Trophoblast cell (in vitro differentiated cells and primary cell): Measurements from ENCODE around the gene FAM217A.

Experiments
- DNase-seq, 2 donors: peaks; one replicate each; pipeline ENCODE4 v3.0.0-alpha.2; 2016
- H2AFZ ChIP-seq: 2 replicates; pipeline ENCODE4 v1.6.1; 2013; ENCODE audit warnings: low read length, moderate library complexity, mild to moderate bottlenecking; ENCODE audit not compliant: insufficient read depth, poor library complexity
- H2AK5ac ChIP-seq: 2 replicates; pipeline ENCODE4 v1.6.1; 2013; ENCODE audit warnings: mild to moderate bottlenecking, low read length
- H2BK120ac ChIP-seq: 2 replicates; pipeline ENCODE4 v1.6.1; 2013; ENCODE audit warnings: low read length, mild to moderate bottlenecking, moderate library complexity; ENCODE audit not compliant: insufficient read depth, poor library complexity
- H2BK12ac ChIP-seq: 2 replicates; pipeline ENCODE4 v1.6.1; 2013; ENCODE audit warnings: mild to moderate bottlenecking, low read length, moderate library complexity
- H2BK5ac ChIP-seq: 2 replicates; pipeline ENCODE4 v1.6.1; 2013; ENCODE audit warnings: low read length, low read depth, moderate library complexity, mild to moderate bottlenecking; ENCODE audit not compliant: poor library complexity
- H3K14ac ChIP-seq: 2 replicates; pipeline ENCODE4 v1.6.1; 2013; ENCODE audit warnings: mild to moderate bottlenecking, low read length
- H3K18ac ChIP-seq: 2 replicates; pipeline ENCODE4 v1.6.1; 2013; ENCODE audit warnings: mild to moderate bottlenecking, low read length
- H3K23ac ChIP-seq: 2 replicates; pipeline ENCODE4 v1.6.1; 2013; ENCODE audit warnings: low read length
- H3K27ac ChIP-seq: 2 replicates; pipeline ENCODE4 v1.5.1; 2013; ENCODE audit warnings: low read depth, mild to moderate bottlenecking, inconsistent platforms, low read length, moderate library complexity
- H3K27me3 ChIP-seq: 2 replicates; pipeline ENCODE4 v1.6.1; 2013; ENCODE audit warnings: inconsistent platforms, mild to moderate bottlenecking, low read length, moderate library complexity; ENCODE audit not compliant: insufficient read depth
- H3K36me3 ChIP-seq, 2 experiments: 1 replicate in 1 of 2; 2 replicates in 1 of 2; pipeline ENCODE4 v1.6.1; 2013; ENCODE audit warnings: low read length in 2 of 2, mild to moderate bottlenecking in 2 of 2, moderate library complexity in 1 of 2; ENCODE audit not compliant: insufficient read depth in 2 of 2, control insufficient read depth in 1 of 2
- H3K4ac ChIP-seq: 2 replicates; pipeline ENCODE4 v1.6.1; 2013; ENCODE audit warnings: low read depth, mild to moderate bottlenecking, low read length, moderate library complexity
- H3K4me1 ChIP-seq, 2 experiments: 1 replicate in 1 of 2; 2 replicates in 1 of 2; pipeline ENCODE4 v1.6.1; 2013; ENCODE audit warnings: low read length in 2 of 2, mild to moderate bottlenecking in 2 of 2, moderate library complexity in 1 of 2; ENCODE audit not compliant: insufficient read depth in 2 of 2, control insufficient read depth in 1 of 2
- H3K4me2 ChIP-seq: 2 replicates; pipeline ENCODE4 v1.6.1; 2013; ENCODE audit warnings: inconsistent platforms, mild to moderate bottlenecking, low read length, moderate library complexity
- H3K4me3 ChIP-seq: 2 replicates; pipeline ENCODE4 v1.5.1; 2013; ENCODE audit warnings: mild to moderate bottlenecking, low read depth, low read length, inconsistent platforms
- H3K79me1 ChIP-seq: one replicate; pipeline ENCODE4 v1.6.1; 2013; ENCODE audit warnings: low read length
- H3K79me2 ChIP-seq: 2 replicates; pipeline ENCODE4 v1.6.1; 2013; ENCODE audit warnings: low read length, mild to moderate bottlenecking; ENCODE audit not compliant: control insufficient read depth, insufficient read depth, poor library complexity
- H3K9ac ChIP-seq: 2 replicates; pipeline ENCODE4 v1.6.1; 2013; ENCODE audit warnings: mild to moderate bottlenecking, low read length
- H3K9me3 ChIP-seq: 2 replicates; pipeline ENCODE4 v1.6.1; 2013; ENCODE audit warnings: low read depth, mild to moderate bottlenecking, control low read depth, inconsistent platforms, low read length; ENCODE audit not compliant: insufficient read depth
- H4K12ac ChIP-seq: 2 replicates; pipeline ENCODE4 v1.6.1; 2013; ENCODE audit warnings: low read depth, mild to moderate bottlenecking, low read length, moderate library complexity
- H4K8ac ChIP-seq: 2 replicates; pipeline ENCODE4 v1.6.1; 2013; ENCODE audit warnings: low read depth, mild to moderate bottlenecking, low read length, moderate library complexity
- H4K91ac ChIP-seq: one replicate; pipeline ENCODE4 v1.6.1; 2013; ENCODE audit warnings: low read depth, mild to moderate bottlenecking, low read length, moderate library complexity
- WGBS: extraction: QIAGEN DNeasy Blood & Tissue Kit; methylation state at CpG from one replicate; pipeline ENCODE4 v1.1.7; 2013; ENCODE audit warnings: missing lambda C conversion rate; ENCODE audit not compliant: insufficient read length, insufficient coverage; ENCODE audit errors: extremely low coverage; 5-methylcytosine and 5-hydroxymethylcytosine counted together

FAM217A gene

GRCh38 chr6:4088704-4089103 lies 9.8 kb upstream of the FAM217A start:
- no peaks in the 10 kb centered on the region for H3K27me3 ChIP-seq
- no CpG with 5 or more reads among the region's 7 CpGs for WGBS
- H3K9ac ChIP-seq: no peak overlapping the region
- H3K4ac ChIP-seq: no peak overlapping the region
- H4K12ac ChIP-seq: no peak overlapping the region
- no peak overlapping the region for H3K27ac ChIP-seq
- H3K23ac ChIP-seq: no peak overlapping the region
- H3K4me2 ChIP-seq: no peak overlapping the region
- H2BK12ac ChIP-seq: no peak overlapping the region
- no peaks in the 10 kb centered on the region for H3K36me3 ChIP-seq
- no peak overlapping the region for H4K8ac ChIP-seq
- no peak overlapping the region for H2AFZ ChIP-seq
- H3K18ac ChIP-seq: no peak overlapping the region
- no peak for DNase-seq
- no peak overlapping the region for H4K91ac ChIP-seq
- H2AK5ac ChIP-seq: no peak overlapping the region
- no peak overlapping the region for H2BK5ac ChIP-seq
- H3K9me3 ChIP-seq: peaks cover 2% of the 10 kb centered on the region
- H3K14ac ChIP-seq: no peak overlapping the region
- H3K79me1 ChIP-seq: no peaks in the 10 kb centered on the region
- H2BK120ac ChIP-seq: no peak overlapping the region
- H3K4me3 ChIP-seq: no peak overlapping the region
- no peaks in the 10 kb centered on the region for H3K4me1 ChIP-seq
- H3K79me2 ChIP-seq: no peaks in the 10 kb centered on the region

GRCh38 chr6:4085332-4085700 lies 6.4 kb upstream of the FAM217A start:
- Histone ChIP-seq H3K27me3 (no peaks in the 10 kb centered on the region), H2AK5ac (no peak overlapping the region), H4K8ac (no peak overlapping the region), H3K79me1 (no peaks in the 10 kb centered on the region), H4K12ac (no peak overlapping the region), H3K36me3 (no peaks in the 10 kb centered on the region), H3K27ac (no peak overlapping the region), H3K79me2 (no peaks in the 10 kb centered on the region), H3K9ac (no peak overlapping the region), H2BK12ac (no peak overlapping the region), H3K4me1 (peaks cover 0 to 3% of the 10 kb centered on the region in 2 experiments), H3K18ac (no peak overlapping the region), H3K23ac (no peak overlapping the region), H3K14ac (no peak overlapping the region), H3K9me3 (peaks cover 2% of the 10 kb centered on the region), H3K4me2 (no peak overlapping the region), H3K4me3 (no peak overlapping the region), H2AFZ (no peak overlapping the region), H4K91ac (no peak overlapping the region), H2BK120ac (no peak overlapping the region), H2BK5ac (no peak overlapping the region), H3K4ac (no peak overlapping the region)
- DNase-seq: no peak
- WGBS: no CpG with 5 or more reads among the region's 1 CpG

DNA sequence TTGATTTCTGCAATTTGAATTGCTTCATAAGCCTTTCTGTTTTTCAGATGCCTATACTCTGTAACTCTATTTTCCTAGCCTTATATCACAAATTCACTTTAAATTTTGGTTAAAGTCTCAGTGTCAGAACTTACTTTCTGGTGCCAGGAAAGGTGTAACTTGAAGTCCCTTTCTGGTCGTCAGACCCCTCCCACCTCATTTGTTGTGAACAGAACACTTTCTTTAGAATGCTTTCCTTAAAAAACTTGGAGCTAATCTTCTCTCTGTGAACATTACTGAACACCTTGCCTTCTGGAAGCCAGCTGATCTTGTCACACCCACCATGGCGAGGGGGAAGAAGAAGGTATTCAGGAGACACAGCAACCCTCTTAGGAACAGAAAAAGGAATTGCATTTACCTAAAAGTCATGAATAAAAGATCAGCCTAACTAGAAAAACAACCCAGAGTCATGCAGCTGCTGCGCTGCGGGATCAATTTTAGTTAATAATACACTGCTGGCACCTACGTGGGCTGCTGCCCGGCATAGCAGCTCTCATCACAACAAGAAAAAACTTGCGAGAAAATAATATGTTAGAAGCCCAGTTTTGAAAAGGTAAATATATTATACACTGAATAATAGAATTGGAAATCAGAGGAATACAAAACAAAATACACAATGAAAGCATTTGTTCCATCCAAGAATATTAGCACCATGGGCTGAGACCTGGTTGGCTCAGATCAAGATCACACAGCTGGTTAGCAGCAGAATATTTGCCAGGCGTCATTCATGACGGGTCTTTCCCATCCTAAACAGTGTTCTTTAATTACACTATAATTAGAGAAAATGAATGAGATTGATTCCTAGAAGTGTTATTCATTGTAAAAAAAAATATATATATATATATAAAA lies 5.8 kb upstream of the FAM217A start:
- no peak overlapping the region for H2BK5ac ChIP-seq
- H3K18ac ChIP-seq: no peak overlapping the region
- no peak overlapping the region for H4K12ac ChIP-seq
- DNase-seq: no peak
- no peak overlapping the region for H2BK12ac ChIP-seq
- no peaks in the 10 kb centered on the region for H3K9me3 ChIP-seq
- no peak overlapping the region for H2AK5ac ChIP-seq
- no CpG with 5 or more reads among the region's 9 CpGs for WGBS
- no peak overlapping the region for H3K14ac ChIP-seq
- H3K27ac ChIP-seq: no peak overlapping the region
- H3K4me1 ChIP-seq: peaks cover 0 to 3% of the 10 kb centered on the region in 2 experiments
- H3K23ac ChIP-seq: peak overlapping the region; percentile 63
- H3K4me2 ChIP-seq: no peak overlapping the region
- no peaks in the 10 kb centered on the region for H3K36me3 ChIP-seq
- no peak overlapping the region for H4K91ac ChIP-seq
- peak overlapping the region; percentile 32 for H3K9ac ChIP-seq
- no peaks in the 10 kb centered on the region for H3K27me3 ChIP-seq
- no peak overlapping the region for H2AFZ ChIP-seq
- no peaks in the 10 kb centered on the region for H3K79me2 ChIP-seq
- no peaks in the 10 kb centered on the region for H3K79me1 ChIP-seq
- no peak overlapping the region for H4K8ac ChIP-seq
- no peak overlapping the region for H2BK120ac ChIP-seq
- no peak overlapping the region for H3K4me3 ChIP-seq
- no peak overlapping the region for H3K4ac ChIP-seq

GRCh38 chr6:4074478-4075235 lies 4.3 kb downstream of the FAM217A start:
- Histone ChIP-seq H3K36me3 (no peaks in the 10 kb centered on the region), H3K23ac (no peak overlapping the region), H2BK120ac (no peak overlapping the region), H2BK5ac (no peak overlapping the region), H2AK5ac (no peak overlapping the region), H3K27me3 (no peaks in the 10 kb centered on the region), H2AFZ (no peak overlapping the region), H3K4me2 (no peak overlapping the region), H4K12ac (no peak overlapping the region), H3K14ac (no peak overlapping the region), H3K79me2 (no peaks in the 10 kb centered on the region), H4K91ac (no peak overlapping the region), H2BK12ac (no peak overlapping the region), H3K79me1 (no peaks in the 10 kb centered on the region), H3K9me3 (no peaks in the 10 kb centered on the region), H3K27ac (no peak overlapping the region), H3K4me3 (no peak overlapping the region), H4K8ac (no peak overlapping the region), H3K9ac (no peak overlapping the region), H3K4me1 (no peaks in the 10 kb centered on the region), H3K18ac (no peak overlapping the region), H3K4ac (no peak overlapping the region)
- no CpG with 5 or more reads among the region's 6 CpGs for WGBS
- DNase-seq: no peak
